ENCODE measurements around the gene SAE1. TPM values are rescaled to one million over a fixed set of nuclear protein-coding genes. Genes with fewer than 3 reads are reported as not detected.

SAE1 gene
- total and polyA plus RNA-seq, 2 experiments from 2014 or later: 97.2 to 112 TPM

DNA sequence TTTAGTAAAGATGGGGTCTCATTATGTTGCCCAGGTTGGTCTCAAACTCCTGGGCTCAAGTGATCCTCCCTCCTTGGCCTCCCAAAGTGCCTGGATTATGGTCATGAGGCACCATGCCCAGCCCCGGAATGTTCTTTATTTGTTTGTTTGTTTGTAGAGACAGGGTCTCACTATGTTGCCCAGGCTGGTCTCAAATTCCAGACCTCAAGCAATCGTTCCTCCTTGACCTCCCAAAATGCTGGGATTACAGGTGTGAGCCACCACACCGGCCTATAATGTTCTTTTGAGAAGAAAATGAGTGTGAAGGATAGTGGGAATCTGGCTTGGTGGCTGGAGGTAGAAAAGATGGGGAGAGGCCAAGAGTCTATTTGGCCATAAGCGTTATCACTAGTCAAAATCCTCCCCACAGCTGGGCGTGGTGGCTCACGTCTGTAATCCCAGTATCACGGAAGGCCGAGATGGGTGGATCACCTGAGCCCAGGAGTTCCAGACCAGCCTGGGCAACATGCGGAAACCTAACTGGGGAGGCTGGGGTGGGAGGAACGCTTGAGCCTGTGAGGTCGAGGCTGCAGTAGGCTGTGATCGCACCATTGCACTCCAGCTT, 105.5 kb downstream of the SAE1 start:
- no peak for DNase-seq (ENCODE audit: low spot score)
- 93% methylated on average over 12 of the region's 12 CpGs for WGBS (ENCODE audit: low lambda C conversion rate, missing lambda C conversion rate)
- Histone ChIP-seq H3K9me3 (ENCODE audit: low read depth) (no peaks in the 10 kb centered on the region), H4K20me1 (ENCODE audit: insufficient read depth, poor library complexity, severe bottlenecking) (no peaks in the 10 kb centered on the region), H3K9me2 (replicated peaks; ENCODE audit: insufficient read depth) (no peaks in the 10 kb centered on the region), H3K36me3 (replicated peaks; ENCODE audit: insufficient read depth, low read depth) (no peaks in the 10 kb centered on the region), H3K4me1 (ENCODE audit: insufficient read depth) (peaks cover 19% of the 10 kb centered on the region), H3K4me2 (no peak overlapping the region), H3K27ac (no peak overlapping the region), H3K4me3 (no peak overlapping the region), H3K79me2 (no peaks in the 10 kb centered on the region), H2AFZ (no peak overlapping the region), H3K27me3 (peaks cover 7% of the 10 kb centered on the region)
- TF ChIP-seq EZH2 (IDR thresholded peaks at IDR 0.05; ENCODE audit: borderline replicate concordance): no peak
- TF ChIP-seq, protein P1, sequence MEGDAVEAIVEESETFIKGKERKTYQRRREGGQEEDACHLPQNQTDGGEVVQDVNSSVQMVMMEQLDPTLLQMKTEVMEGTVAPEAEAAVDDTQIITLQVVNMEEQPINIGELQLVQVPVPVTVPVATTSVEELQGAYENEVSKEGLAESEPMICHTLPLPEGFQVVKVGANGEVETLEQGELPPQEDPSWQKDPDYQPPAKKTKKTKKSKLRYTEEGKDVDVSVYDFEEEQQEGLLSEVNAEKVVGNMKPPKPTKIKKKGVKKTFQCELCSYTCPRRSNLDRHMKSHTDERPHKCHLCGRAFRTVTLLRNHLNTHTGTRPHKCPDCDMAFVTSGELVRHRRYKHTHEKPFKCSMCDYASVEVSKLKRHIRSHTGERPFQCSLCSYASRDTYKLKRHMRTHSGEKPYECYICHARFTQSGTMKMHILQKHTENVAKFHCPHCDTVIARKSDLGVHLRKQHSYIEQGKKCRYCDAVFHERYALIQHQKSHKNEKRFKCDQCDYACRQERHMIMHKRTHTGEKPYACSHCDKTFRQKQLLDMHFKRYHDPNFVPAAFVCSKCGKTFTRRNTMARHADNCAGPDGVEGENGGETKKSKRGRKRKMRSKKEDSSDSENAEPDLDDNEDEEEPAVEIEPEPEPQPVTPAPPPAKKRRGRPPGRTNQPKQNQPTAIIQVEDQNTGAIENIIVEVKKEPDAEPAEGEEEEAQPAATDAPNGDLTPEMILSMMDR (IDR thresholded peaks at IDR 0.05; ENCODE audit: poor library complexity): no peak
- TF ChIP-seq EZH2phosphoT487 (IDR thresholded peaks at IDR 0.05; ENCODE audit: low read depth, severe bottlenecking, unreplicated experiment): no peak

DNA sequence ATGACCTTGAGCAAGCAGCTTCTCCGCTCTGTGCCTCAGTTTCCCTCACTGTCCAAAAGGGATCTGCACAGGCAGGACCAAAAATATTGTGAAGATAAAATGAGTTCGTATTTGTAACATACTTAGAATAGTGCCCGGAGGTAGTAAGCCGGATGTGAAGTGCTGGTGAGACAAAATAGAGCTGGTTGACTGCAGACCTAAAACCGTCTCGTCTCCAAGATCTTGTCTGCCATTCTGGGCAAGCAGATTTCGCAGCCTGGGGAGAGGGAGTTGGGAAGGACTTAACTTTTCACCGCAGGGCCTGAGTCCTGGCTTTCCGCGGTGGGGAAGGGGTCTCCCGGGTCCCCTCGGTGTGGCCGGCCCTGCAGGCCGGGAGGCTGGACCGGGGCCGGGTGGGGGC, 108.5 kb downstream of the SAE1 start:
- Histone ChIP-seq H3K4me3 (no peak overlapping the region), H3K9me3 (ENCODE audit: low read depth) (no peaks in the 10 kb centered on the region), H3K36me3 (replicated peaks; ENCODE audit: insufficient read depth, low read depth) (no peaks in the 10 kb centered on the region), H3K79me2 (no peaks in the 10 kb centered on the region), H3K27me3 (peaks cover 7% of the 10 kb centered on the region), H3K27ac (no peak overlapping the region), H3K4me2 (peak overlapping the region; percentile 84), H3K4me1 (ENCODE audit: insufficient read depth) (peaks cover 10% of the 10 kb centered on the region), H3K9me2 (replicated peaks; ENCODE audit: insufficient read depth) (no peaks in the 10 kb centered on the region), H4K20me1 (ENCODE audit: insufficient read depth, poor library complexity, severe bottlenecking) (no peaks in the 10 kb centered on the region), H2AFZ (no peak overlapping the region)
- no peak for DNase-seq (ENCODE audit: low spot score)
- TF ChIP-seq EZH2 (IDR thresholded peaks at IDR 0.05; ENCODE audit: borderline replicate concordance): no peak
- no peak for TF ChIP-seq EZH2phosphoT487 (IDR thresholded peaks at IDR 0.05; ENCODE audit: low read depth, severe bottlenecking, unreplicated experiment)
- TF ChIP-seq, protein P1 (IDR thresholded peaks at IDR 0.05; ENCODE audit: poor library complexity): no peak
- 23% methylated on average over 9 of the region's 16 CpGs for WGBS (ENCODE audit: low lambda C conversion rate, missing lambda C conversion rate)

DNA sequence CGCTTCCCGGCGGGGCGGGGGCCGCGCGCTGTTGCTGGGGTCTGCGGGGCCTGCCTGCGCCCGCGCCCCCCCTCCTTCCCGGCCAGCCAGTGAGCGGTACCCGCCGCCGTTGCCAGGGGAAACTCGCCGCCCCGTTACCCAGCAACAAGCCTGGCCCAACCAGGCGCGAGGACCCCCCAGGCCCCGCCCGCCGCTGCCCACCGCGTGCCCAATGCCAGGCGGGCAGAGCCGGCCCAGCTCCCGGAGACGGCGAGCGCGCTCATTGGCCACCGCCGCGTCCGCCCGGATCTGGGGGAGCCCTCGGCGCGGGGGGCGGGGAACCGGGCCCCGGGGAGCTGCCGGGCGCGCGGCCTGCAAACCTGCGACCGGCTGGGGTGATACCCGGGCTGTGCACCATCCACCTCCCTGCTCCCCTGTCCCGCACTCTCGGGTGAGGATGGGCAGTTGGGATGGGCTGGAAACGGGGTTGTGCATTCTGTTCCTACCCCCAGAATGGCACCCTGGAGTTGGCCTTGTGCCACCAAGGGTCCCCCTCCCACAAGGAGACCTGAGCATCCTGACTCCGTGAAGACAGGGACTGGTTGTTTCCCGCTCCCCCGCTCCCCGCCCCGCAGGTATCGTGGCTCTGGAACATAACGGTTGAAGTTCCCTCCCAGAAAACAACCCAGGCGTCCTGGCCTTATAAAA, 109.1 kb downstream of the SAE1 start:
- no peak overlapping the region for H3K27ac ChIP-seq
- H3K36me3 ChIP-seq (replicated peaks; ENCODE audit: insufficient read depth, low read depth): no peaks in the 10 kb centered on the region
- TF ChIP-seq, protein P1 (IDR thresholded peaks at IDR 0.05; ENCODE audit: poor library complexity): no peak
- no peak for TF ChIP-seq EZH2phosphoT487 (IDR thresholded peaks at IDR 0.05; ENCODE audit: low read depth, severe bottlenecking, unreplicated experiment)
- peaks cover 7% of the 10 kb centered on the region for H3K27me3 ChIP-seq
- peak; percentile 69 for DNase-seq (ENCODE audit: low spot score)
- H3K4me1 ChIP-seq (ENCODE audit: insufficient read depth): peaks cover 10% of the 10 kb centered on the region
- no peak overlapping the region for H2AFZ ChIP-seq
- 13% methylated on average over 23 of the region's 62 CpGs for WGBS (ENCODE audit: low lambda C conversion rate, missing lambda C conversion rate)
- H3K4me2 ChIP-seq: peak overlapping the region; percentile 84
- no peaks in the 10 kb centered on the region for H3K9me2 ChIP-seq (replicated peaks; ENCODE audit: insufficient read depth)
- H3K4me3 ChIP-seq: no peak overlapping the region
- H3K9me3 ChIP-seq (ENCODE audit: low read depth): no peaks in the 10 kb centered on the region
- no peaks in the 10 kb centered on the region for H3K79me2 ChIP-seq
- no peaks in the 10 kb centered on the region for H4K20me1 ChIP-seq (ENCODE audit: insufficient read depth, poor library complexity, severe bottlenecking)

Measured in hepatocyte (in vitro differentiated cells).